HepG2 (cell line): ENCODE results near the gene NGEF.

Source experiments
- EEA1 ChIP-seq: sonication (generic); formaldehyde crosslinking; IDR thresholded peaks from 2 replicates; pipeline ENCODE4 v1.5.1; 2020; ENCODE audit warnings: mild to moderate bottlenecking, missing genetic modification reagents, borderline replicate concordance
- EP300 ChIP-seq, 3 experiments: sonication (generic) in 1 of 3; formaldehyde crosslinking in 1 of 3; IDR thresholded peaks; 2 replicates each; pipeline versions ENCODE4 v1.5.1 to v1.6.1; 2011 to 2020; ENCODE audit warnings: low read depth in 2 of 3, low read length in 2 of 3, borderline replicate concordance in 1 of 3, improper control_type of control experiment in 1 of 3, mild to moderate bottlenecking in 1 of 3, missing genetic modification reagents in 1 of 3, moderate library complexity in 1 of 3
- HNRNPL ChIP-seq: fragments of 200-400 bp; formaldehyde crosslinking; IDR thresholded peaks from 2 replicates; pipeline ENCODE4 v1.6.1; 2017; ENCODE audit warnings: mild to moderate bottlenecking, low read depth, low read length
- POLR2AphosphoS5 ChIP-seq: IDR thresholded peaks from 2 replicates; pipeline ENCODE4 v1.6.1; 2012; ENCODE audit warnings: low read depth, low read length
- ZBTB7A ChIP-seq: sonication (generic); formaldehyde crosslinking; IDR thresholded peaks from 2 replicates; pipeline ENCODE4 v1.8.0; 2022; ENCODE audit warnings: mild to moderate bottlenecking, missing genetic modification reagents
- ZFP62 ChIP-seq: sonication (generic); formaldehyde crosslinking; IDR thresholded peaks from 2 replicates; pipeline ENCODE4 v1.4.0; 2020; ENCODE audit warnings: missing genetic modification reagents
- ZFX ChIP-seq: sonication (generic); formaldehyde crosslinking; IDR thresholded peaks from 2 replicates; pipeline ENCODE4 v1.4.0; 2020; ENCODE audit warnings: mild to moderate bottlenecking, low read depth, missing genetic modification reagents, moderate library complexity
- ZNF44 ChIP-seq: sonication (generic); formaldehyde crosslinking; IDR thresholded peaks from 2 replicates; pipeline ENCODE4 v1.5.1; 2020; ENCODE audit warnings: mild to moderate bottlenecking, missing genetic modification reagents

- TF ChIP-seq EEA1 (CRISPR knock-in tag): no peak
- no peak for TF ChIP-seq ZFP62 (CRISPR knock-in tag)
- no peak for TF ChIP-seq ZFX (CRISPR knock-in tag)
- peak; percentile 83; the same call in 1 of the 2 replicates for TF ChIP-seq ZNF44
- TF ChIP-seq ZBTB7A (CRISPR knock-in tag): 0 out of 2 replicates have a peak, but pooled peaks have one; percentile 40
- no peak for TF ChIP-seq EP300 (IDR thresholded peaks at IDR 0.05; ENCODE audit: low read depth in 2 of 2, low read length in 2 of 2)
- TF ChIP-seq EP300 (CRISPR knock-in tag; IDR thresholded peaks at IDR 0.05; ENCODE audit: borderline replicate concordance): 0 out of 2 replicates have a peak, but pooled peaks have one; percentile 13
- TF ChIP-seq POLR2AphosphoS5: no peak
- TF ChIP-seq HNRNPL: no peak; the same call in 1 of the 2 replicates
These were observed 47.5 kb upstream of the NGEF start for GRCh38 chr2:233060501-233060979.
